ENCODE results near the gene STXBP2.

The STXBP2 gene

DNA sequence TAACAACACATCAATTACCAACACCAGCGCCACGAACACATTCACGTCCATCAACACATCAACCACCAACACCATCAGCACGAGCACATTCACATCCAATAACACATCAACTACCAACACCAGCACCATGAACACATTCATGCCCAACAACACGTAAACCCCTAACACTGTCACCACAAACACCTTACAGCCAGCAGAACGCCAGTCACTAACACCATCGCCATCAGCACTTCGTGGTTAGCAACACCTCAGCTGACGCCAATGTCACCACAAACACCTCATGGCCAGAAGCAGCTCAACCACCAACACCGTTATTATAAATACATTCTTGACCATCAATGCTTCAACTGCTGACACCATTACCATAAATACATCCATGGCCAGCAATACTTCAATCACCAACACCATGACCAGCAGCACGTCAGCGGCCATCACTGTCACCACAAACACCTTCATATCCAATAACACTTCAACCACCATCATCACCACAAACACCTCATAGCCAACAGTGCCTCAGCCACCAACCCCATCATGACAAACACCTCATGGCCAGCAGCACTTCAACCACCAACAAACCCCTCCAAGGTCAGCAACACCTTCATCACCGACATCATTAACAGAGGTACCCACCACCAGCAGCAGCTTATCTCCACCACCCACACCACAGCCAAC is 55.6 kb downstream of the STXBP2 start:
- Mint-ChIP-seq H3K4me1 (no peaks in the 10 kb centered on the region), H3K9me3 (no peaks in the 10 kb centered on the region), H3K27ac (no peak overlapping the region), H3K27me3 (no peaks in the 10 kb centered on the region), H3K4me3 (no peak overlapping the region), H3K36me3 (no peaks in the 10 kb centered on the region)

DNA sequence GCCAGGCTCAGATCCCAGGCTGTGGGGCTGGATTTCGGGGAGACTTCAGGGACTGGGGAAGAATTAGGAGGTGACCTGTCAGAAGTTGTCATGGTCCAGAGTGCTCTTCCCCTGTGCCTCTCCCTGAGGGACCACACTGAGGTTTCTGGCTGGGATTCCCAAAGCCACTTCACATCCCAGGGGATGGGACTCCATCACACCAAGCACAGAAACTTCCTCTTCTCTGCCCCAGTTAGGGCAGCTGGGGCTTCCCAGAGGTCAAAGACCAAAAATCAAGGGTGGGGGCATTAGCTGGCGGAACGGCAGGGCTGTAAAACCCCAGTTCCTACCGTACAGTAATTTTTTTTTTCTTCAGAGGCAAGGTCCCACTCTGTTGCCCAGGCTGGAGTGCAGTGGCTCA is 57.6 kb downstream of the STXBP2 start:
- no peaks in the 10 kb centered on the region for H3K36me3 Mint-ChIP-seq
- no peak overlapping the region for H3K27ac Mint-ChIP-seq
- peaks cover 8% of the 10 kb centered on the region for H3K4me1 Mint-ChIP-seq
- H3K4me3 Mint-ChIP-seq, result no peak overlapping the region
- H3K27me3 Mint-ChIP-seq, result no peaks in the 10 kb centered on the region
- no peaks in the 10 kb centered on the region for H3K9me3 Mint-ChIP-seq

Measured in activated naive CD4-positive, alpha-beta T cell treated with anti-CD3 and anti-CD28 coated beads, Interleukin-2, amount 50 U/mL, for 24 hours (primary cell).